ENCODE results near the gene ACOX3. TPM values are rescaled to one million over a fixed set of nuclear protein-coding genes. Genes with fewer than 3 reads are reported as not detected.
"Not testable (repeated sequence)": the region's sequence is repeated elsewhere in the genome, so short reads cannot be mapped to it uniquely, and the experiment has no call there.

The ACOX3 gene
- total RNA-seq, 2 experiments from 2014 or later: 13.8 to 15.4 TPM

GRCh38 chr4:8341691-8342090, 98.8 kb downstream of the ACOX3 start:
- Mint-ChIP-seq H3K27me3 (peaks cover 9% of the 10 kb centered on the region), H3K9me3 (peaks cover 2% of the 10 kb centered on the region), H3K27ac (no peak overlapping the region), H3K36me3 (ENCODE audit: low read depth) (no peaks in the 10 kb centered on the region), H3K4me1 (no peaks in the 10 kb centered on the region), H3K4me3 (no peak overlapping the region)
- DNase-seq: no peak
- POLR2A ChIA-PET: no interaction called here
- CTCF ChIA-PET: no interaction called here

- H3K27ac Mint-ChIP-seq; CTCF ChIA-PET; POLR2A ChIA-PET; H3K4me3 Mint-ChIP-seq; H3K9me3 Mint-ChIP-seq; DNase-seq; H3K27me3 Mint-ChIP-seq; H3K4me1 Mint-ChIP-seq; H3K36me3 Mint-ChIP-seq (ENCODE audit: low read depth): not testable (repeated sequence)
These were observed 99.2 kb downstream of the ACOX3 start for GRCh38 chr4:8341281-8341680.

GRCh38 chr4:8340781-8341241, 99.7 kb downstream of the ACOX3 start:
- Mint-ChIP-seq H3K27ac (no peak overlapping the region), H3K4me3 (no peak overlapping the region), H3K27me3 (peaks cover 9% of the 10 kb centered on the region), H3K4me1 (no peaks in the 10 kb centered on the region), H3K36me3 (ENCODE audit: low read depth) (no peaks in the 10 kb centered on the region), H3K9me3 (peaks cover 5% of the 10 kb centered on the region)
- CTCF ChIA-PET: no interaction called here
- no peak for DNase-seq
- POLR2A ChIA-PET: no interaction called here

GRCh38 chr4:8338351-8338961, 102.1 kb downstream of the ACOX3 start:
- ChIA-PET POLR2A (no interaction called here), CTCF (no interaction called here)
- Mint-ChIP-seq H3K9me3 (peaks cover 8% of the 10 kb centered on the region), H3K4me1 (no peaks in the 10 kb centered on the region), H3K4me3 (no peak overlapping the region), H3K36me3 (ENCODE audit: low read depth) (no peaks in the 10 kb centered on the region), H3K27me3 (peaks cover 9% of the 10 kb centered on the region), H3K27ac (no peak overlapping the region)
- DNase-seq: no peak

- H3K27me3 Mint-ChIP-seq: peaks cover 9% of the 10 kb centered on the region
- no peak overlapping the region for H3K27ac Mint-ChIP-seq
- DNase-seq: no peak
- ChIA-PET POLR2A (no interaction called here), CTCF (interaction anchor here (0.6 kb wide), 1 partner anchor 41 kb away, joined by 3 read pairs; no protein-coding TSS in a partner anchor)
- peaks cover 8% of the 10 kb centered on the region for H3K9me3 Mint-ChIP-seq
- no peaks in the 10 kb centered on the region for H3K4me1 Mint-ChIP-seq
- no peaks in the 10 kb centered on the region for H3K36me3 Mint-ChIP-seq (ENCODE audit: low read depth)
- no peak overlapping the region for H3K4me3 Mint-ChIP-seq
These were observed 104.0 kb downstream of the ACOX3 start for GRCh38 chr4:8336412-8337075.

GRCh38 chr4:8335848-8336247, 104.7 kb downstream of the ACOX3 start:
- H3K4me3 Mint-ChIP-seq: no peak overlapping the region
- CTCF ChIA-PET: no interaction called here

GRCh38 chr4:8334786-8335460, 105.6 kb downstream of the ACOX3 start:
- H3K4me3 Mint-ChIP-seq: no peak overlapping the region
- H3K4me1 Mint-ChIP-seq: no peaks in the 10 kb centered on the region
- H3K36me3 Mint-ChIP-seq (ENCODE audit: low read depth): no peaks in the 10 kb centered on the region
- H3K9me3 Mint-ChIP-seq: peaks cover 8% of the 10 kb centered on the region
- peaks cover 6% of the 10 kb centered on the region for H3K27me3 Mint-ChIP-seq
- ChIA-PET CTCF (no interaction called here), POLR2A (no interaction called here)
- no peak for DNase-seq
- H3K27ac Mint-ChIP-seq: no peak overlapping the region

More at GRCh38 chr4:8335848-8336247, 104.7 kb downstream of the ACOX3 start:
- POLR2A ChIA-PET: no interaction called here
- no peak overlapping the region for H3K27ac Mint-ChIP-seq
- H3K9me3 Mint-ChIP-seq: peaks cover 8% of the 10 kb centered on the region
- no peak for DNase-seq
- H3K4me1 Mint-ChIP-seq: no peaks in the 10 kb centered on the region
- H3K36me3 Mint-ChIP-seq (ENCODE audit: low read depth): no peaks in the 10 kb centered on the region
- peaks cover 9% of the 10 kb centered on the region for H3K27me3 Mint-ChIP-seq

- Mint-ChIP-seq H3K4me3 (no peak overlapping the region), H3K27ac (no peak overlapping the region), H3K4me1 (no peaks in the 10 kb centered on the region), H3K27me3 (no peaks in the 10 kb centered on the region), H3K36me3 (ENCODE audit: low read depth) (no peaks in the 10 kb centered on the region), H3K9me3 (peaks cover 8% of the 10 kb centered on the region)
- CTCF ChIA-PET: no interaction called here
- POLR2A ChIA-PET: no interaction called here
- DNase-seq: no peak
These were observed 106.6 kb downstream of the ACOX3 start for GRCh38 chr4:8333726-8334460.

GRCh38 chr4:8332891-8333331, 107.6 kb downstream of the ACOX3 start:
- Mint-ChIP-seq H3K9me3 (peaks cover 8% of the 10 kb centered on the region), H3K27ac (no peak overlapping the region), H3K27me3 (no peaks in the 10 kb centered on the region), H3K36me3 (ENCODE audit: low read depth) (no peaks in the 10 kb centered on the region), H3K4me1 (no peaks in the 10 kb centered on the region), H3K4me3 (no peak overlapping the region)
- CTCF ChIA-PET: no interaction called here
- DNase-seq: no peak
- POLR2A ChIA-PET: no interaction called here

- Mint-ChIP-seq H3K4me3 (no peak overlapping the region), H3K9me3 (peaks cover 8% of the 10 kb centered on the region), H3K4me1 (no peaks in the 10 kb centered on the region), H3K27me3 (no peaks in the 10 kb centered on the region), H3K27ac (no peak overlapping the region), H3K36me3 (ENCODE audit: low read depth) (no peaks in the 10 kb centered on the region)
- ChIA-PET POLR2A (no interaction called here), CTCF (no interaction called here)
- no peak for DNase-seq
These were observed 108.3 kb downstream of the ACOX3 start for GRCh38 chr4:8332038-8332857.

- H3K27me3 Mint-ChIP-seq: no peaks in the 10 kb centered on the region
- DNase-seq: no peak
- POLR2A ChIA-PET: no interaction called here
These were observed 109.0 kb downstream of the ACOX3 start for GRCh38 chr4:8331575-8331955.

GRCh38 chr4:8330821-8331574, 109.5 kb downstream of the ACOX3 start:
- Mint-ChIP-seq H3K36me3 (ENCODE audit: low read depth) (no peaks in the 10 kb centered on the region), H3K27ac (no peak overlapping the region), H3K9me3 (peaks cover 5% of the 10 kb centered on the region), H3K4me1 (no peaks in the 10 kb centered on the region), H3K27me3 (no peaks in the 10 kb centered on the region), H3K4me3 (no peak overlapping the region)
- no peak for DNase-seq
- ChIA-PET CTCF (no interaction called here), POLR2A (no interaction called here)

More at GRCh38 chr4:8331575-8331955, 109.0 kb downstream of the ACOX3 start:
- Mint-ChIP-seq H3K4me1 (no peaks in the 10 kb centered on the region), H3K36me3 (ENCODE audit: low read depth) (no peaks in the 10 kb centered on the region), H3K9me3 (peaks cover 6% of the 10 kb centered on the region), H3K4me3 (no peak overlapping the region), H3K27ac (no peak overlapping the region)
- CTCF ChIA-PET: no interaction called here
